Activated CD8-positive, alpha-beta memory T cell treated with anti-CD3 and anti-CD28 coated beads, Interleukin-2, amount 50 U/mL, for 1 hour (primary cell): ENCODE measurements around the gene CEP68.
A peak's percentile ranks its signal among the peaks of the same experiment; 100 is the strongest.
"Not testable (repeated sequence)": the region's sequence is repeated elsewhere in the genome, so short reads cannot be mapped to it uniquely, and the experiment has no call there.

ENCODE experiments used
- DNase-seq: peaks from one replicate; pipeline ENCODE4 v3.0.0-alpha.2; 2020; ENCODE audit errors: extremely low read depth

CEP68 gene

DNA sequence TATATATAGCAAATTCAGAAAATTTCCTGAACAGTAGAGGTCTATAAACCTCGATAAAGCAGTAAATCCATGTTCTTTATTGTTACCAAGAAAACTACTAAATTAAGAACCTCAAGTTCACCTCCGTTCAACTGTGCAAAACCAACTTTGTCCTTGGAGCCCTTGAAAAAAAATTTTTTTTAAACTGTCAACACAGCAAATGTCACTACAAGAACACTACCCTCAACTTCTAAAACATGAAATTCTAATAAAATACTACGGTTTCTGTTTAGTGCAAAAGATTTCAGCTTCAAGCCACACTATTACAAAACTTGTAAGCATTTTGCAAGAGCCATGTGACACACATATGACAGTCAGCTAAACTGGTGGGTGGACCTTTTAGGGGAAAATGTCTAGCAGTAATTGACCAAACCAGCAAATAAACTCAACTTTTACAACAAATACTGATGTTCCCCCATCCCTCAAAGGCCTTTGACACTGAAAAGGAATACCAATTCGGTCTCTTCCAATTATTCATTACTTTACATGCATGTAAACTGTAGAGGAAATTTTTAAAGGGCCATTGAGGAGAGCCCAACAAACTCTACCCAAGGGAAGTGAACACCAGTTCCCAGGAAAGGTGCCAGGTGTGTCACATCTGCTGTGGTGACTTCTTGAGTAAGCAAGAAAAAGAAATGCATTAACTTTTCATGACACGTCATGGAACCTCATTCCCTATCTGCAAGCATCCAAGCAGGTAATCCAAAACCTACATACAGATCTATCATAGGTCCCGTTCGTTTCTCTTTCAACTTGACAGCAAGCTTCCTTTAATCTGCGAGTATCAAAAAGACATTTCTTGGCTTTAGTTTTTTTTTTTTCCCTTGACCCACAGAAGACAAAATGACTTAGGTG is 72.3 kb downstream of the CEP68 start:
- no peak for DNase-seq

DNA sequence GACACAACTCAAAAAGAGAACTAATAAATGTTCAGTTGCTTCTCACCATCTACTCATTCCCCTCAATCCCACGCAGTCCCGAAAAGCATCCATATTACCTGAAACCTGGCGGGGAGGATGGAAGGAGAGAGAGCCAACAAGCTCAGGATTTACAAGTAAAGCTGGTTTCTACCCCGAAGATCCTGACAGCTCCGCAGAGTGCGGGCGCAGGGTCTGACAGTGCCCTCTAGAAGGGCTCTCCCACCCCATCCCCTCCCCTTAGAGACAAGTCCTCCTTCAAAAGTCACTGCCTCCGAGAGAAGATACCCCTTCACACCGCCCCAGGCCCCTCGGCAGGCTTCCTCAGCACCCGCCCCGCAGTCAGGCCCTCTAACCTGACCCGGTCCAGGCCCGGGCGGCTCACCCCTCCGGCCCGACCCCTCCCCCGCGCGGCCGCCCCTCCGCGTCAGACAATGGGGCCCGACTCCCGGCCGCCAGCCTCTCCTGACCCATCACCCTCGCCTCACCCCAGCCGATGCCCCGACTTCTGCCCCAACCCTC is 73.1 kb downstream of the CEP68 start:
- DNase-seq, result no peak

- peak; percentile 99 for DNase-seq
Observed at GRCh38 chr2:65129826-65130663, 73.8 kb downstream of the CEP68 start, which contains the start of gene RAB1A. TSS of gene RAB1A (minus strand) at chr2:65130106. CDS start at chr2:65129915, 191 bp downstream.

GRCh38 chr2:65130664-65131175 is 74.5 kb downstream of the CEP68 start:
- no peak for DNase-seq

- DNase-seq, result not testable (repeated sequence)
Observed at GRCh38 chr2:65132930-65133329, 76.7 kb downstream of the CEP68 start.

DNA sequence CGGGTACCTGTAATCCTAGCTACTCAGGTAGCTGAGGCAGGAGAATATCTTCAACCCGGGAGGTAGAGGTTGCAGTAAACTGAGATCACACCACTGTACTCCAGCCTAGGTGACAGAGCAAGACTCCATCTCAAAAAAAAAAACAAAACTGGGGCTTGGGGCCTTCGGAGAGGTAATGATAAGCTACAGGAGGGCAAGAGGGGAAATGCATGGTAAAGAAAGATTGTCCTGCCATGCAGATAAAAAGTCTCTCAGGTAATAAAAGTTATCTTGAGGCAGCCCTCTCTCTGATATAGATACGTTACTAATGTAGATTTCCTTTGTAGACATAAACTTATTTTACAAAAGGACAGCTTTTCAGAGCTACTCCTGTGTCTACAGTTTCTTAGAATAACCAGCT is 77.4 kb downstream of the CEP68 start:
- no peak for DNase-seq

- no peak for DNase-seq
Observed at GRCh38 chr2:65134158-65134557, 77.9 kb downstream of the CEP68 start.

DNA sequence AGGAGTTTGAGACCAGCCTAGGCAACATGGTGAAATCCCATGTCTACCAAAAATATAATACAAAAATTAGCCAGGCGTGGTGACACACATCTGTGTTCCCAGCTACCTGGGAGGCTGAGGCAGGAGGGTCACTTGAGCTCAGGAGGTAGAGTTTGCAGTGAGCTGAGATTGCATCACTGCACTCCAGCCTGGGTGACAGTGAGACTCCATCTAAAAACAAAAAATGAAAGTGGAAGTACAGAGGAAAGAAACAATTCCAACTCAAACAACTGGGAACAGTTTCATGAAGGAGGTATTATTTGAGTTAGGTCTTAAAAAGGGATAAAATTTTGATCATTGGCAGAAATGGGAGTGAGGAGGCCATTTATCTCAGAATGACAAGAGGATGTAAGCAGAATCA is 80.0 kb downstream of the CEP68 start:
- no peak for DNase-seq
